GM12865 (cell line): ENCODE measurements around the gene CASK.

Source experiments
- DNase-seq: peaks from one replicate; pipeline ENCODE4 v3.0.0; 2010; ENCODE audit warnings: low read depth
- H3K4me3 ChIP-seq: 2 replicates; pipeline ENCODE4 v1.5.1; 2011; ENCODE audit warnings: mild to moderate bottlenecking, low read depth, low read length, control low read depth
- TF ChIP-seq, protein P1 (sequence below): IDR thresholded peaks from 2 replicates; pipeline ENCODE4 v1.5.1; 2011; ENCODE audit warnings: low read length, control low read depth, low read depth, inconsistent platforms; ENCODE audit not compliant: insufficient read depth; ENCODE audit errors: missing control alignments

The CASK gene

DNA sequence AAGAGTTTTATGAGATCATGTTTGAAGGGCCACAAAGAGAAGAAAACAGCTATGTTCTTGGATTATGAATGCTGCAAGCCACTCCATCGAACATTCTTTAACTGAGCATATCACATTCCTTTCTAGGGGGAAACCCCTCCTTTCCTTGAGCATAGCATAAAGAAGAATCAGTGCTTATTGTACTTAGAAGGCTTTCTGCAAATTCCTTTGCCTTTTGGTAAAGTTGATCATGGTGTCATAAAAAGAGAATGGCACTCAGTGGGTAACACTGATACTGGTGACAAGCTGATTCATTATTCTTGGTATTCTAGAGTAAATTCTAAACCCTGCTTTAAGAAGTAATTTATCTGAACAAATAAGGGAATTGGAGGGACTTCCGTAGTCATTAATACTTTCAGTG is 323.1 kb downstream of the CASK start:
- TF ChIP-seq, protein P1, sequence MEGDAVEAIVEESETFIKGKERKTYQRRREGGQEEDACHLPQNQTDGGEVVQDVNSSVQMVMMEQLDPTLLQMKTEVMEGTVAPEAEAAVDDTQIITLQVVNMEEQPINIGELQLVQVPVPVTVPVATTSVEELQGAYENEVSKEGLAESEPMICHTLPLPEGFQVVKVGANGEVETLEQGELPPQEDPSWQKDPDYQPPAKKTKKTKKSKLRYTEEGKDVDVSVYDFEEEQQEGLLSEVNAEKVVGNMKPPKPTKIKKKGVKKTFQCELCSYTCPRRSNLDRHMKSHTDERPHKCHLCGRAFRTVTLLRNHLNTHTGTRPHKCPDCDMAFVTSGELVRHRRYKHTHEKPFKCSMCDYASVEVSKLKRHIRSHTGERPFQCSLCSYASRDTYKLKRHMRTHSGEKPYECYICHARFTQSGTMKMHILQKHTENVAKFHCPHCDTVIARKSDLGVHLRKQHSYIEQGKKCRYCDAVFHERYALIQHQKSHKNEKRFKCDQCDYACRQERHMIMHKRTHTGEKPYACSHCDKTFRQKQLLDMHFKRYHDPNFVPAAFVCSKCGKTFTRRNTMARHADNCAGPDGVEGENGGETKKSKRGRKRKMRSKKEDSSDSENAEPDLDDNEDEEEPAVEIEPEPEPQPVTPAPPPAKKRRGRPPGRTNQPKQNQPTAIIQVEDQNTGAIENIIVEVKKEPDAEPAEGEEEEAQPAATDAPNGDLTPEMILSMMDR = no peak
- no peak overlapping the region for H3K4me3 ChIP-seq
- DNase-seq = no peak

DNA sequence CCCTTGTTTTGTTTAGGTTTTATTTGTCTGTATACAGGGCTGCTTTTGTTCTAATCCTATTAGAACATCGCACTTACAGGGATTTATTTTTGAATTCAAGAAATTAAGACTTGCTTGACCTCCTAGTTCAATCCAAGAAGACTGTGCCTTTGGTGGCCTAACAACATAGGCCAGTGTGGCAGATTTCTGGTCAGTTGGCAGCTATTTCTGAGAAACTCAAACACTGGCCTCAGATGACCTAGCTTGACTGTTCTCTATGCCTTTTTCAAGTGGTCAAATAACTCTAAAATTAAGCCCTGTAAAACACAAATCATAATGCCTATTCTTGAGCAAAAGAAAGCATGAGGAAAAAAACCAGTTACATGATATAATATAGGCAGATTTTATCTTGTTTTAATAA is 323.8 kb downstream of the CASK start:
- no peak overlapping the region for H3K4me3 ChIP-seq
- no peak for DNase-seq
- TF ChIP-seq, protein P1 = no peak

DNA sequence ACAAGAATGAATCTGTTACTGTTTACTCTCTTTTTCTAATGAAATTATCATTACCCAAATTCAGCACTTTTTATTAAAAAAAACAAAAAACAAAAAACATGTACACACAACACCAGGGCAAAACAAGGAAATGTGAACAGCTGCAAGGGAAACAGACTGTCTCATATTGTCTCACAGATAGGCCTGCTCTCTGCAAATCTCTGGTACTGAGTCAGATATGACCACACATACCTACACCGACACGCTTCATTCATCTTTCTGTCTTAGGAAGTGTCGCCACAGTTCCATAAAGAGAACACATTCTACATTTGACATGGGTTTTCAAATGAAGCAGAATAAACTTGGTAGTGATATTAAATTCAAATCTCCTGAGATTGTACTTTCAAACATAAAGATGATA is 326.8 kb downstream of the CASK start:
- TF ChIP-seq, protein P1 = no peak
- peak; percentile 70 for DNase-seq
- H3K4me3 ChIP-seq = no peak overlapping the region

DNA sequence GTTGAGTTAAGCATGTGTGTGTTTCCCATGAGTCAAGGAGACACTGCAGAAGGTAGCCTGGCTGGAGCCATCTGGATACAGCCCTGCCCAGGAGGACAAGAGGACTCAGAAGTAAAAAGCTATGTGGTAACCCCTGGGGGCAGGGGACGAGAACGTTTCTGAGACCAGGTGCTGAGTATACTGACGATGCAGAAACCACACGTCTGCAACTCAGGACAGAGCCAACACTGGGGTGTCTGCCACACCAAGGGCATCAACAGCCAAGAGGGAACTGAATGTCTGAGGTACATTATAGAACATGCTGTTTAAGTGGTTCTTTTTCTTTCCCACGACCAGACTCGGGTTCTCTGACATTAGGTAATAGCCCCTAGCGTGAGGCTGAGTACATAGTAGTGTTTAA is 328.7 kb downstream of the CASK start:
- TF ChIP-seq, protein P1 = no peak

DNA sequence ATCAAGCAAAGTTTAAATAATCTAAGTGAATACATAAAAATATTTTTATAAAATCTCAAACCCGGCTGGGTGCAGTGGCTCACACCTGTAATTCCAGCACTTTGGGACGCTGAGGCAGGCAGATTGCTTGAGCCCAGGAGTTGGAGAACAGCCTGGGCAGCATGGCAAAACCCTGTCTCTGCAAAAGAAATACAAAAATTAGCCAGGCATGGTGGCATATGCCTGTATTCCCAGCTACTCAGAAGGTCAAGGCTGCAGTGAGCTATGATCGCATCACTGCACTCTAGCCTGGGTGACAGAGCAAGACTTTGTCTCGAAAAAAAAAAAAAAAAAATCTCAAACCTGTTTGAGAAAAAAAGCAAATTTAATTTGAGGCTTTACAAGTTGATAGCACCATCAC is 331.4 kb downstream of the CASK start:
- H3K4me3 ChIP-seq = no peak overlapping the region
- no peak for DNase-seq
- TF ChIP-seq, protein P1 = no peak

More for the DNA sequence above, 328.7 kb downstream of the CASK start:
- no peak overlapping the region for H3K4me3 ChIP-seq
- no peak for DNase-seq

DNA sequence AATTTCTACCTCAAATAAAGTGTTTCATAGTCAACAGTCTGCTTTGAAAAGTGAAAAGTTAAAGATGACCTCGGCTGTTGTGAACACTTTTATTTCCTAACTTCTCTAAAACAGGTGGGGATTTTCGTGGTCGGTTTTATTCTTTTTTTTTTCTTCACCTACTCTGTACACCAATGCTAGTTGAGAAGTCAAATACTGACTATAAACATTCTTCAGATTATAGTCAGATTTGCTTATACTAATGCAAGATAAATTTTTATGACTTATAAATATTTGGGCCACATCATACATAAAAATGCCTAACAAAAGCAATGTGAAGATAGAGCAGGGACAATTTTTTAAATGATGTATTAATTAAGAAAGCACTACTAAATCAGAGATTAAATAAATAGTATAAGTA is 332.7 kb downstream of the CASK start:
- no peak overlapping the region for H3K4me3 ChIP-seq
- TF ChIP-seq, protein P1 = no peak
- DNase-seq = no peak

DNA sequence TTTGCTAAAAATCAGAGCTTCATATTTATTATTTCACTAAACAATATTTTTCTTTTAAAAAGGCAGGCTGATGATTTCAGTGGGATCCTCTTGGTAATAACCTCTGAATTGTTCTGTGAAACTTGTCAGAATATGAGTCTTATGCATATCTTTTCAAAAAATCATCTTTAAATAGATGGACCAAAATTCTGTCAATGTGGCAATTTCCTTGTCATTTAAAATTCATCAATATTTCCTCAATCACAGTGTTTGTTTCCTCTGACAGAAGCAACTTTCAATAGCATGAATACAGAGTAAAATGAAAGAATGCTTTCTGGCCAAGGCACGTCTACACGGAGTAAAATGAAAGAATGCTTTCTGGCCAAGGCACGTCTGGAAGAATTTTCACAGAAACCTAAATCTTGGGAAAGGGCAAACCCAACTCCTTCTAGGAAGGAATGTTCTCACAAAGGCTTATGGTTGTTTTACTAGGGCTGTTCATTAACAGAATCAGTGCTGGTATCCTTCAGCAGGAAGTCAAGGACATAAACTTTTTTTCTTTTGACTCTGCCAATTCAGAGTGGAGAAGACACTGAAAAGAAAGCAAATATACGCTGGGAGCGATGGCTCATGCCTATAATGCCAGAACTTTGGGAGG is 333.6 kb downstream of the CASK start:
- DNase-seq = no peak
- no peak overlapping the region for H3K4me3 ChIP-seq
- TF ChIP-seq, protein P1 = no peak
